Right lobe of liver (tissue), 4 donors: ENCODE measurements around the gene COLEC12.
"Not testable (repeated sequence)": the region's sequence is repeated elsewhere in the genome, so short reads cannot be mapped to it uniquely, and the experiment has no call there.

ENCODE experiments used
- CTCF ChIP-seq, 4 donors: fragments of 200-600 bp in 3 of 4; fragments of 450-650 bp in 1 of 4; IDR thresholded peaks; one replicate each; pipeline versions ENCODE4 v1.5.1 to v1.8.0; 2016 to 2022; ENCODE audit warnings: antibody characterized with exemption in 4 of 4, mild to moderate bottlenecking in 2 of 4
- POLR2A ChIP-seq: fragments of 450-650 bp; IDR thresholded peaks from one replicate; pipeline ENCODE4 v1.6.1; 2017; ENCODE audit warnings: antibody characterized with exemption, mild to moderate bottlenecking
- donor health status: DM: no; HTN: no; CAD: no.
- donor health status: DM: no; HTN: no; CAD: no.
- donor health status: DM: no; HTN: yes; CAD: no.

DNA sequence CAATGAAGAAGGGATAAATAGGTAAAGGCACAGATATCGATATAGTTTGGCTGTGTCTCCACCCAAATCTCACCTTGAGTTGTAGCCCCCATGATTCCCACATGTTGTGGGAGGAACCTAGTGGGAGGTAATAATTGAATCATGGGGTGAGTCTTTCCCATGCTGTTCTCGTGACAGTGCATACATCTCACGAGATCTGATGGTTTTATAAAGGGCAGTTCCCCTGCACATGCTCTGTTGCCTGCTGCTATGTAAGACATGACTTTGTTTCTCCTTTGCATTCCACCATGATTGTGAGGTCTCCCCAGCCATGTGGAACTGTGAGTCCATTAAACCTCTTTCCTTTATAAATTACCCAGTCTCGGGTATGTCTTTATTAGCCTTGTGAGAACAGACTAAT lies 192.4 kb downstream of the COLEC12 start:
- TF ChIP-seq CTCF (IDR thresholded peaks at IDR 0.05); POLR2A: not testable (repeated sequence)
